NCI-H748 (cell line): ENCODE data around the gene PDE4B.
A peak's percentile ranks its signal among the peaks of the same experiment; 100 is the strongest.

Source experiments
- DNase-seq: peaks from one replicate; lab custom pipeline; 2025; ENCODE audit not compliant: unreplicated experiment; lab: John Stamatoyannopoulos, UW

Gene PDE4B

DNA sequence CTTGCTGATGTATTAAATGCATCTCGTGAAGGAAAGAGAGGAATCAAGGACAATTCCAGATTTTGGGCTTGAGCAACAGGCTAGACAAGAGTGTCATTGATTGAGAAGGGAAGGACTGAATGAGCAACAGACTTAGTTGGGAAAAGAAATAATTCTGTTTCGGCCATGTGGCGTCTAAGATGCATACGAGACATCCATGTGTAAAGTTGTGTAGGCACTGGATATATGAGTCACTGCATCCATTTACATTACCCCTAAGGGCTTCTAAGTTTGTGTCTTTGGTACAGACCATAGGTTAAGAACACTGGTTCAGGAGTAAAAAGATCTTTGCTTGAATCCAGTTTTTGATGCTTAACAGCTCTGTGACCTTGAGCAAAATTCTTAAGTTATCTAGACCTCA lies 434.3 kb downstream of the PDE4B start:
- no peak for DNase-seq

DNA sequence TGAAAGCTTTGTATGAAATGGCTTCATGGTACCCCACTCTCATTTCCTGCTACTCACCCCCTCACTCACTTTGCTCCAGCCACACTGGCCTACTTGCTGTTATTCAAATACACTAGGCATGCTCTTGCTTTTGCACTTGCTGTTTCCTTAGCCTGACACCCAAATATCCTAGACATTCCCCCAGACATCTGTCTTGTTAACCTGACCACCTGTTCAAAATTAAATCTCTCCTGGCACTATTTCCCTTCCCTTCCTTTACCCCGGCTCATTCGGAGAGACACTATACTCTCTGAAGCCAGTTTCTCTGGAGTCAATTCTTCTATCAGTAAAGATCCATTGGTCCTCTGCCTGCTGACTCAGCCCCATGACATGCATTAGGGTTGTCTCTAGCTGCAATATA lies 435.3 kb downstream of the PDE4B start:
- DNase-seq: no peak

DNA sequence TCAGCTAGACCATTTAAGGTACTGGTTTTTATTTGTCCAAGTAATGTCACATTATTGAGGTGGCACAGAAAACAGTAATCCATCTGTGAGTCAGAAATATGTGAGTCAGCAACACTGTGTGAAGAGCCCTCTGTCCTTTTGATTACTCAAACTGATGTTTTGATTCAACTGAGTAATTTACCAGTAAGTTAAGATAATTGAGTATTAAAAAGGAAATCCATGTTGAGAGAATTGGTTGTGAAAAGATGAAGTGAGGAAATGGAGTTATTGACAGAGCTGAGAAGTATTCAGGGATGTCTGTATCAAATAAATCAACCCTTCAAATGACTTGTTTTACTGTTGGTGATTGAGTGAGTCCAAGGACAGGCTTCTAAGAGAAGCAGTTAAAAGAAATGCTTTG lies 438.5 kb downstream of the PDE4B start:
- DNase-seq: no peak

- DNase-seq: no peak
Observed at GRCh38 chr1:66231681-66232463, 439.2 kb downstream of the PDE4B start.

DNA sequence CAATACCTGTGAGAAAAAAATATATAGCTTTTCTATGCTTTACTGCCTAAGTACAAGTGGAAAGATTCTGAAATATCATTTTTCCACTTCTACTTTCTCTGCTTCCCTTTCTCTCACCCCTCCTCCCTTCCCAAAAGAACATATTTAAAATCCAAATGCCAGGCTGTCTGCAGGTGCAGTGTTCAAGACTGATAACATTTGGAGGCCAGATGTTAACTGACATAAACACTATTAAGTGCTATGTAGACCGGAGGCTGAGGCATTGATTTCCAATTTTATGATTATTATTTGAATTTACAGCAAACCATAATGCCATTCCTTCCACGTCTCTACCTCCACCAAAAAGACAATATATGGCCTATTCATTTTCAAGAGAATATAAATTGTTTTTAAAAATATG lies 444.3 kb downstream of the PDE4B start:
- no peak for DNase-seq

DNA sequence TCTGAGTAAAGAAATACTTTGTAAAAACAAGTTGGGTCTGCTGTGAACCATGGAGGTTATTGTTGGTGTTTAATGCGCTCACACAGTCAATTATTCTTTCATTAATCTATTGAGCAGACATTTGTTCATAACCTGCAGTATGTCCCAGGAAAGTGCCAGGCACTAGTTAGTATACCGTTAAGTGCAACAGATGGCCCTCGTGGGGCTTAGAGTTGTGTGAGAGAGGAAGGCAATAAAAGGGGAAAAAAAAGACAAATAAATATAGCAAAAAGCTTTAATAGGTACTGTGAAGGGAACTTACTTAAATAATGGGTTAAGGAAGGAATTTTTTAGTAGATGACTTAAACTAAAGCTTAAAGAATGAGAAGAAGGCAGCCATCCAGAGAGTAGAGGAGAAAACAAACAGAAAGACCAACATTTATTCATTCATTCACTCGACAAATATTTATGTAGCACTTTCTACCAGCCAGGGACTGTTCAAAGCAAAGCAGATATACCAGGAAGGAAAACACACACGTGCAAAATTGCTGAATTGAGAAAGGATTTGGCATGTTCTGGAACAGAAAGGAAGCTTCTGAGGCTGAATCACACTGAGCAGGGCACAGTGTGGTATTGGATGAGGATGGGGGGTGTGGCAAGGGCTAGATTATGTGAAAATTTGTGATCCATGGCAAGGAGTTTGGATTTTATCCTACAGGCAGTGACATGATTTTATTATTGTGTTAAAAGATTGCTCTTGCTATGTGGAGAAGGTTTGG lies 445.2 kb downstream of the PDE4B start:
- peak; percentile 6 for DNase-seq

GRCh38 chr1:66239834-66240233 lies 447.1 kb downstream of the PDE4B start:
- DNase-seq: no peak

DNA sequence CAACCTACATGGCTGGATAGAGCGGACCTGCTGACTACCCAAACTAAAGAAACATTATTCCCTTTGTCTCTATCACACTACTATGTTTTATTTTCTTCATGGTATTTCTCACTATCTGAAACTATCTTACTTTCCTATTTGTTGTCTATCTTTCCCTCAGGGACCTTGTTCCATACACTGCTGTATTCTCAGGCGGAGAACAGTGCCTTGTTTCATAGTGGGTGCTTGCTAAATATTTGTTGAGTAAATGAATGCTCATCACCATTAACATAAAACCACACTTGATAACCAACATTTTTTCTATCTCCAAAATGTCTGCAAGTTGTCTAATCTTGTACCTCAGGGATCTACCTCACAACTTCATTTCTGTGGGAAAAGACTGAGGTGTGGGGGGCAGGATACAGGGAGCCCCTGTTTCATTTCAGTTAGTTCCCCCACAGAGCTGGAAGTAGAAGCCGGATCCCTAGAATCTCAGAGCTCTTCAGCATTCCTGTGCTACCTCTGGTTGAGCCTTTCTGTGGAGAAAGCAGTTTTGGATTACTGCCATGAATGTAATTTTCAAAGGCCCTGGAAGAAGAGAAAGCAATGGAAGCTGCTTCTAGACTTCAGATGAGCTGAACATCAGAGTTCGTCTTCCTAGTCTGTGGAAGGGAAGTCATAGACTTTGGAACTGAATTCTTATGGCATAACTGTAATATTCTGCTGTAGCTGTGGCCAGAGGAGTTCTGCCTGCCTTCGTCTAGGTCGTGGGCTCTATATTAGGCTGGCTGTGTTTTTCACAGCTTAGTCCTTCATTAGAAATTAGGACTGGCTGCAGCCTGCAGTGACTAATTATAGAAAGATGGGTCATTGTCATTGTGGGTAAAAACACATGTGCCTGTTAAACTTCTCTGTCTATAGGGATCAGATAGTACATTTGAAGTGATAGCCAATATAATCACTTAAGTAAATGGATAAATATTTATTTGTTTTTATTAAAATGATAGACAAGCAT lies 448.1 kb downstream of the PDE4B start:
- no peak for DNase-seq

DNA sequence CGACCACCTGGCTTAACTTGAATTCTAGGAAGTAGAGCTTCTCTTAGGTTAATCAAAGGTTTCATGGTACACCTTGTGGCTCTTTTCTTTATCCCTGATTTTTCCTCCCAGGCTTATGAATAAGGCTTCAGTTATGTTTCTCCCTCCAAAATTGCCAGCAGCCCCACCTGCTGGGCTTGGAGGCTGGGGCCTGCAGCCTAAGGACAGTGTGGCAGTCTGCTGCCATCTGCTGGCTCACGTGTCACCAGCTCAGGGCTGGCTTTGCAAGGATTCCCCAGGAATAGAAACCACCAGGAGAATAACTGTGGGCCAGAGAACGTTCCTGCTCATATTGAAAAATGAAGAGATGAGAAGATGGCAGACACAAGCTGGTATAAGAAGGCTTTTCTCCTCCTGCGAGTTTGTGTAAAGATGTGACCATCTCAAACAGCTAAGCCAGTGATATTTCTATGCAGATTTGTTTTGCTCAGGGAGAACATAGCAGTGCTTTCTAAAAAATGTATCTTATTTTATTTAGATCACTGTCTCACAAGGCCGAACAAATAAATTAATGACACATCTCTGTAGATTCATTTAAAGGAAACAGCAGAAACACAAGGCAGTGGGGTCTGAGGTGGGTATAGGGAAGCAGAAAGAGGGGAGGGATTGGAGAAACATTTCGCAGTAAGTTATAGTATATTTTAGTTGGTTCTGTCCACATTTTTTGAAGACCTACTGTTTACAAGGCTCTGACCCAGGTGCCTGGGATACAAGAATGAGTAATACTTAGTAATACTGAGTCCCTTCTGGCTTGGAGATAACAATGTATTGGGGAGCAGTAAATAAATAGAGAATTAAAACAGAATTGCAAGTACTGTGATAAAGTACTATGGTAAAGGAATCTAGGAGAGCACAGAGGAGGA lies 450.2 kb downstream of the PDE4B start:
- DNase-seq: peak; percentile 82

GRCh38 chr1:66243548-66244130 lies 450.9 kb downstream of the PDE4B start:
- no peak for DNase-seq

- no peak for DNase-seq
Observed at GRCh38 chr1:66244429-66244828, 451.7 kb downstream of the PDE4B start.

GRCh38 chr1:66245691-66246090 lies 453.0 kb downstream of the PDE4B start:
- DNase-seq: no peak

DNA sequence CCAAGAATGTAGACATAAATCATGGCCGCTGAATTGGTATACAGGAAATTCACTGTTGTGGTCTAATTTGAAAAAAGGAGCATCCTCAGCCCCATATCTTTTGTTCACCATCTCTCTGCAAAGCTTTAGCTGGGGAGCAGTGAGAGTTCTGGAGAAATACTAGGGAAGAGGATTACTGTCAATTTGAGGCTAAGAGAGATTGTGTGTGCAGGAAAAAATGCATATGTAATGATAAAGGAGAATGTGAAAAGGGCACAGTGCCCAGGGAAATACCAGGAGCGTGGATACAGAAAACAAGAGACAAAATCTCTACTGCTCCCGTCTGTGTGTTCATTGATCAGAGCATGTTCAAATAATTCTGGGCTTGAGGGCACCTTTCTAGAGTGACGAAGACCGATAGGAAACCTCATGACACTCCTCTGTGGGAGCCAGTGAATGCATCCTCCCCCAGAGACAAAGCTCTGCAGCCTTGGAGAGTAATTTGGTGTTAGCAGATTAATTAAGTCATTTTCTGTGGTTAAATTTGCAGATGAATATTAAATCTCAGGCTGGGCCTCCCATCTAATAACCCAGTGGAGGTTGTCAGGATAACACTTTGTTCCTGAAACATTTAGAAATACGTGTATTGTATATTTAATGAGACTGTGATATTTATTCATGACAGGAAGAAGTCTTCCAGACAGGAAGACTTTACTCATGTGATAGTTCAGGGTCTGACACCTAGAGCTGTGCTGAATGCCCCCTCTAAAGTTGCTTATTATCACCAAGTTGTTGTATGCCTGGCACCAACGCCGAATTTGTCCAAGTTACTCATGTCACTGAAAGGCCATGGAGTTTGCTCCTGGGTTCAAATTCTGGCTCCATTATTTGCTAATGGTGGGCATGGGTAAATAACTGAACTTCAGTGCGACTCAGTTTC lies 453.9 kb downstream of the PDE4B start:
- DNase-seq: no peak

GRCh38 chr1:66247415-66248208 lies 454.9 kb downstream of the PDE4B start:
- no peak for DNase-seq

GRCh38 chr1:66248257-66248656 lies 455.6 kb downstream of the PDE4B start:
- DNase-seq: no peak

DNA sequence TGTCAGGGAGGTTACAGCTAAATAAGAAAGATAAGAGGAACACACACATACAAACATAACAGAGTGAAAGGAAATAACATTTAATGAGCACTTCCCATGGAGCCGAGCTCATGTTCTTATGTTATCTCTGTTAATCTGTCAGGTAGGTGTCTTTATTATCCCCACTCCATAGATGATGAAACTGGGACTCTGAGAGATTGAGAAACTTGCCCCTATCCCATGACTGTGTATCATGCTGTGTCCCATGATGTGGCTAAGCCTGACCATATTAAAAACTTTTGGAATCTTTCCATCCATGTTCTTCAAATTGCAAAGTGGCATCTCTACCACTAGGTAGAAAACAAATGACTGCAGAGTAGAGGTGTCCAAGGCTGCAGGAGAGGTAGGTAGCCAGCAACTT lies 456.1 kb downstream of the PDE4B start:
- no peak for DNase-seq

DNA sequence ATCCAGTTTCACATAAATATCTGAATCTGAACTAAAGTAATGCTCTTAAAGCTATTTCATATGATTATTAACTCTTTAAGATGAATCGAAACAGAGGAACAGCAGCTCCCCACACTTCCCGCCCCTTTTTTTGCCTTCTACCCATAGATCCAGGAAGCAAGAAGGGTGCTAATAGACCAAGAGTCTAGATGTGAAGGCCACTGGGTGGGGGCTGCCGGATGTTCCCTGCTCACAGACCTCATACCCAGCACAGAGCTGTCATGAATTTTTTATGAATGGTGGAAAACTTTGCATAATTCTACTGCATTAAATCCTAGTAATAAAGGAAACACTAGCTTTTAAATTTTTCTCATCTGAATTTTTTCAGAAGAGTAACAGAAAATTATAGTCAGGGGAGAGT lies 457.4 kb downstream of the PDE4B start:
- no peak for DNase-seq

- DNase-seq: no peak
Observed at GRCh38 chr1:66250478-66250877, 457.8 kb downstream of the PDE4B start.
